ENCODE data around the gene AGAP3. TPM values are rescaled to one million over a fixed set of nuclear protein-coding genes. Genes with fewer than 3 reads are reported as not detected.

Gene AGAP3
- total RNA-seq, 4 donors from 2014 or later, result 28.2 to 174 (median 53.2) TPM

DNA sequence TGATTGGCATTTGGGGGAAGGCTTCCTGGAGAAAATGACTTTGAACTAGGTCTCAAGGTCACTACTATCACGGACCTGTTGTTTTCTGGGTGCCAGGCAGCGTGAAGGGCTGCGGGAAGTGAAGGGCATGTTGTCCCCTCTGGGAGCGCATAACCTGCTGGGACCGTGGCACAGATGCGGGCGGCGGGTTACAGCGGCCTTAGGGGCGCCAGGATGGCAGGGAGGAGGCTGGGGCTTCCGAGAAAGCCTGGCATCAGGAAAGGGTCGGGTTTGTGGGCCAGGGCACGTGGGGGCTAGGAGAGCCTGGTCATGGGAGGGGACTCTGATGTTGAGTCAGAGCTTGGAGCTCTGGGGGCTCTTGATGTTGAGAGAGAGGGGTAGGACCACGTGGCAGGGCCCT is 20.8 kb upstream of the AGAP3 start:
- H3K36me3 ChIP-seq, result no peaks in the 10 kb centered on the region
- peaks cover 0 to 21% of the 10 kb centered on the region in 2 donors for H3K4me1 ChIP-seq
- H3K27me3 ChIP-seq, result no peaks in the 10 kb centered on the region
- no peak overlapping the region for H3K4me3 ChIP-seq
- intact Hi-C loops (cut with DNase I; ENCODE audit: low total_unique reads), result no loop called here
- TF ChIP-seq CTCF (IDR thresholded peaks at IDR 0.05) (no peak), POLR2A (IDR thresholded peaks at IDR 0.05) (no peak)
- H3K9me3 ChIP-seq, result no peaks in the 10 kb centered on the region
- DNase-seq, result no peak
- no peak overlapping the region for H3K27ac ChIP-seq

DNA sequence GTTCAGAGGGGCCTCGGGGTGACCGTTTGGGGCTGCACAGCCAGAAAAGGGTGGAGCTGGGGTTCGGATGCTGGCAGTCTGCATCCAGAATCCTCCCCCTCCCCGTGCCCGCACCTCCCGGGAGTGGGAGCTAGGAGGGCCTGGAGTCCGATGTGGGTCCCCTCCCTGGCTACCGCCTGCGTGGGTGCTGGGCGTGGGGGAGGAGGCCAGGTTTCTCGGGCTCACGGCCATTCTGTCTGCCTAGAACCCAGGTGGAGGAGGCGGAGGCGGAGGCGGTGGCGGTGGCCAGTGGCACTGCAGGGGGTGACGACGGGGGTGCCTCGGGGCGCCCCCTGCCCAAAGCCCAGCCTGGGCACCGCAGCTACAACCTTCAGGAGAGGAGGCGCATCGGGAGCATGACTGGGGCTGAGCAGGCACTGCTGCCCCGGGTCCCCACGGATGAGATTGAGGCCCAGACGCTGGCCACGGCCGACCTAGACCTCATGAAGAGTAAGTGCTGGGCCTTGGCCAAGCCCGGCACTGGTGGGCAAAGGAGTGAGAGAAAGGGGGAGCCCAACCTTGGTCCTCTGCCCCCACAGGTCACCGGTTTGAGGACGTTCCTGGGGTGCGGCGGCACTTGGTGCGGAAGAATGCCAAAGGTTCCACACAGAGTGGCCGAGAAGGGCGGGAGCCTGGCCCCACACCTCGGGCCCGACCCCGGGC is 19.9 kb upstream of the AGAP3 start:
- H3K27ac ChIP-seq, result no peak overlapping the region
- no peaks in the 10 kb centered on the region for H3K27me3 ChIP-seq
- no peaks in the 10 kb centered on the region for H3K36me3 ChIP-seq
- H3K4me1 ChIP-seq, result peaks cover 0 to 11% of the 10 kb centered on the region in 2 donors
- TF ChIP-seq POLR2A (IDR thresholded peaks at IDR 0.05) (no peak), CTCF (IDR thresholded peaks at IDR 0.05) (no peak)
- intact Hi-C loops (cut with DNase I; ENCODE audit: low total_unique reads), result no loop called here
- no peaks in the 10 kb centered on the region for H3K9me3 ChIP-seq
- H3K4me3 ChIP-seq, result no peak overlapping the region
- DNase-seq, result no peak

DNA sequence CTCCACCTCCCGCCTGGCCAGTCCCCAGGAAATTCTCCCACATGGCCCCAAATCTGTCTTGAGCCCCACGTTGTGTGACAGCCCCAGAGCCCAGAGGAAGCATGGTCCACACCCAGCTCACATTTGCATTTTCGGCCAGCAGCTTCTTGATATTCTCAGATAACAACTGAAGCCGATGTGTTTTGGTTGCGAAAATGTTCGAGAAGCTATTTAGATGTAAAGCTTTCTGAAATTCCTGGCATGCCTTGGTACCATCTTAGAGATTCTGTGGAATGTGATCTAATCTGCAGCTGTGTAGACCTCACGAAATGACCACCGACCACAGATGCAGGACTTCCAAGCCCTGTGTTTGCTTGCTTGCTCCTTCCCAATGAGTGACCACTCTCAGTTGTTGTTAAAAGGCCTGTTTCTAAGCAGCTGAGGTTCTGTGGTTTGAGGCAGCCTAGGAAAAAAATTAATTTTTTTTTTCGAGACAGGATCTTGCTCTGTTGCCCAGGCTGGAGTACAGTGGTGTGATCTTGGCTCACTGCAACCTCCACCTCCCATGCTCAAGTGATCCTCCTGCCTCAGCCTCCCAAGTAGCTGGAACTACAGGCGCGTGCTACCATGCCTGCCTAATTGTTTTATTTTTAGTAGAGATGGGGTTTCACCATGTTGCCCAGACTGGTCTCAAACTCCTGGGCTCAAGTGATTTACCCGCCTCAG is 18.1 kb upstream of the AGAP3 start:
- H3K4me1 ChIP-seq, result no peaks in the 10 kb centered on the region
- no peaks in the 10 kb centered on the region for H3K27me3 ChIP-seq
- H3K36me3 ChIP-seq, result no peaks in the 10 kb centered on the region
- H3K9me3 ChIP-seq, result no peaks in the 10 kb centered on the region
- intact Hi-C loops (cut with DNase I; ENCODE audit: low total_unique reads), result no loop called here
- no peak overlapping the region for H3K4me3 ChIP-seq
- no peak overlapping the region for H3K27ac ChIP-seq
- TF ChIP-seq CTCF (IDR thresholded peaks at IDR 0.05), result no peak
- no peak for TF ChIP-seq POLR2A (IDR thresholded peaks at IDR 0.05)
- no peak for DNase-seq

GRCh38 chr7:151069841-151070573 is 16.3 kb upstream of the AGAP3 start:
- Histone ChIP-seq H3K4me1 (no peaks in the 10 kb centered on the region), H3K27me3 (no peaks in the 10 kb centered on the region), H3K27ac (no peak overlapping the region), H3K9me3 (no peaks in the 10 kb centered on the region), H3K4me3 (no peak overlapping the region), H3K36me3 (no peaks in the 10 kb centered on the region)
- TF ChIP-seq CTCF (IDR thresholded peaks at IDR 0.05) (no peak), POLR2A (IDR thresholded peaks at IDR 0.05) (no peak)
- intact Hi-C loops (cut with DNase I; ENCODE audit: low total_unique reads), result no loop called here
- no peak for DNase-seq

GRCh38 chr7:151070574-151070960 is 15.7 kb upstream of the AGAP3 start:
- Histone ChIP-seq H3K27me3 (no peaks in the 10 kb centered on the region), H3K4me1 (no peaks in the 10 kb centered on the region), H3K36me3 (no peaks in the 10 kb centered on the region), H3K4me3 (no peak overlapping the region), H3K9me3 (no peaks in the 10 kb centered on the region), H3K27ac (no peak overlapping the region)
- no peak for DNase-seq
- intact Hi-C loops (cut with DNase I; ENCODE audit: low total_unique reads), result no loop called here
- TF ChIP-seq POLR2A (IDR thresholded peaks at IDR 0.05) (no peak), CTCF (IDR thresholded peaks at IDR 0.05) (no peak)

All from uterus (tissue), 4 donors.